ENCODE results near the gene LGR6.
"Not testable (repeated sequence)": the region's sequence is repeated elsewhere in the genome, so short reads cannot be mapped to it uniquely, and the experiment has no call there.

GRCh38 chr1:202167054-202167453 is 26.5 kb upstream of the LGR6 start:
- TF ChIP-seq TAF1 (IDR thresholded peaks at IDR 0.05; ENCODE audit: low read depth); CTCF (IDR thresholded peaks at IDR 0.05; ENCODE audit: poor library complexity, severe bottlenecking); EZH2 (IDR thresholded peaks at IDR 0.05; ENCODE audit: borderline replicate concordance, insufficient read depth, low read length, poor library complexity, severe bottlenecking); REST (IDR thresholded peaks at IDR 0.05; ENCODE audit: borderline replicate concordance); POLR2AphosphoS5 (IDR thresholded peaks at IDR 0.05); RAD21 (conservative IDR thresholded peaks at IDR 0.05): not testable (repeated sequence)
